Measurements from ENCODE around the gene AANAT.

The AANAT gene

GRCh38 chr17:76491271-76492122 is 24.1 kb downstream of the AANAT start:
- Histone ChIP-seq H3K27me3 (ENCODE audit: insufficient read depth, poor library complexity, severe bottlenecking) (no peaks in the 10 kb centered on the region), H3K4me3 (ENCODE audit: severe bottlenecking) (no peak overlapping the region), H3K9me3 (ENCODE audit: severe bottlenecking) (no peaks in the 10 kb centered on the region), H3K27ac (ENCODE audit: poor library complexity, severe bottlenecking) (no peak overlapping the region), H3K4me1 (ENCODE audit: insufficient read depth, poor library complexity, severe bottlenecking) (peaks cover 17% of the 10 kb centered on the region), H3K36me3 (ENCODE audit: low read depth) (no peaks in the 10 kb centered on the region)
- ATAC-seq (ENCODE audit: low read depth), result no peak
- DNase-seq (ENCODE audit: low spot score), result no peak
- TF ChIP-seq CTCF (IDR thresholded peaks at IDR 0.05; ENCODE audit: poor library complexity, severe bottlenecking), result no peak

GRCh38 chr17:76492123-76492988 is 25.0 kb downstream of the AANAT start:
- Histone ChIP-seq H3K4me3 (ENCODE audit: severe bottlenecking) (no peak overlapping the region), H3K9me3 (ENCODE audit: severe bottlenecking) (no peaks in the 10 kb centered on the region), H3K36me3 (ENCODE audit: low read depth) (no peaks in the 10 kb centered on the region), H3K4me1 (ENCODE audit: insufficient read depth, poor library complexity, severe bottlenecking) (peaks cover 17% of the 10 kb centered on the region), H3K27me3 (ENCODE audit: insufficient read depth, poor library complexity, severe bottlenecking) (no peaks in the 10 kb centered on the region), H3K27ac (ENCODE audit: poor library complexity, severe bottlenecking) (peak overlapping the region; percentile 51)
- DNase-seq (ENCODE audit: low spot score) (no peak), ATAC-seq (ENCODE audit: low read depth) (no peak; the same call in 2 of the 3 replicates)
- TF ChIP-seq CTCF (IDR thresholded peaks at IDR 0.05; ENCODE audit: poor library complexity, severe bottlenecking), result no peak

- DNase-seq (ENCODE audit: low spot score), result no peak
- no peaks in the 10 kb centered on the region for H3K9me3 ChIP-seq (ENCODE audit: severe bottlenecking)
- no peak for TF ChIP-seq CTCF (IDR thresholded peaks at IDR 0.05; ENCODE audit: poor library complexity, severe bottlenecking)
- ATAC-seq (ENCODE audit: low read depth), result peak; percentile 76
- H3K27me3 ChIP-seq (ENCODE audit: insufficient read depth, poor library complexity, severe bottlenecking), result no peaks in the 10 kb centered on the region
- H3K4me1 ChIP-seq (ENCODE audit: insufficient read depth, poor library complexity, severe bottlenecking), result peaks cover 21% of the 10 kb centered on the region
- peak overlapping the region; percentile 51 for H3K27ac ChIP-seq (ENCODE audit: poor library complexity, severe bottlenecking)
- H3K4me3 ChIP-seq (ENCODE audit: severe bottlenecking), result no peak overlapping the region
- no peaks in the 10 kb centered on the region for H3K36me3 ChIP-seq (ENCODE audit: low read depth)
These were observed 25.6 kb downstream of the AANAT start for GRCh38 chr17:76492989-76493501.

- H3K27me3 ChIP-seq (ENCODE audit: insufficient read depth, poor library complexity, severe bottlenecking), result no peaks in the 10 kb centered on the region
- peak overlapping the region; percentile 51 for H3K27ac ChIP-seq (ENCODE audit: poor library complexity, severe bottlenecking)
- no peaks in the 10 kb centered on the region for H3K36me3 ChIP-seq (ENCODE audit: low read depth)
- H3K9me3 ChIP-seq (ENCODE audit: severe bottlenecking), result no peaks in the 10 kb centered on the region
- no peak overlapping the region for H3K4me3 ChIP-seq (ENCODE audit: severe bottlenecking)
- peaks cover 27% of the 10 kb centered on the region for H3K4me1 ChIP-seq (ENCODE audit: insufficient read depth, poor library complexity, severe bottlenecking)
- ATAC-seq (ENCODE audit: low read depth) (no peak), DNase-seq (ENCODE audit: low spot score) (no peak)
- no peak for TF ChIP-seq CTCF (IDR thresholded peaks at IDR 0.05; ENCODE audit: poor library complexity, severe bottlenecking)
These were observed 26.2 kb downstream of the AANAT start for GRCh38 chr17:76493505-76494167.

All from RWPE2 (cell line).